PC-9 (cell line): ENCODE measurements around the gene SNX5. TPM values are rescaled to one million over a fixed set of nuclear protein-coding genes. Genes with fewer than 3 reads are reported as not detected.

Experiments used
- BruUV-seq: library from RNA; stranded (reverse); fragments of 400-500 nt; replicated peaks from 2 replicates; lab custom pipeline; 2021; lab: Mats Ljungman, UMichigan
- CTCF ChIA-PET: fragments of 300-600 bp; sonication (Branson Sonifier 250); formaldehyde crosslinking; loops from one replicate; lab custom pipeline; 2022; ENCODE audit warnings: antibody characterized with exemption; lab: Charles Lee
- POLR2A ChIA-PET: fragments of 300-600 bp; sonication (Branson Sonifier 250); formaldehyde crosslinking; loops from one replicate; lab custom pipeline; 2022; ENCODE audit warnings: antibody characterized with exemption; ENCODE audit not compliant: unreplicated experiment; lab: Charles Lee
- DNase-seq, 2 experiments: peaks; one replicate each; pipeline versions ENCODE4 v3.0.0 to v3.0.0-alpha.2; 2015 to 2022; ENCODE audit warnings: mixed read lengths in 1 of 2
- H2AFZ ChIP-seq: fragments of 200-600 bp; sonication (generic); 2 replicates; pipeline ENCODE4 v1.8.1; 2017; ENCODE audit warnings: antibody characterized with exemption
- H3F3A ChIP-seq: fragments of 200-600 bp; sonication (generic); 2 replicates; pipeline ENCODE4 v1.8.1; 2017; ENCODE audit warnings: antibody characterized with exemption, mild to moderate bottlenecking, low read depth; ENCODE audit not compliant: insufficient read depth
- H3K27ac ChIP-seq: fragments of 200-600 bp; sonication (generic); 2 replicates; pipeline ENCODE4 v1.6.1; 2016; ENCODE audit warnings: mixed run types
- H3K27me3 ChIP-seq: fragments of 200-600 bp; sonication (generic); 2 replicates; pipeline ENCODE4 v1.6.1; 2016; ENCODE audit warnings: low read depth, mixed run types; ENCODE audit not compliant: insufficient read depth
- H3K36me3 ChIP-seq: fragments of 200-600 bp; sonication (generic); 2 replicates; pipeline ENCODE4 v1.6.1; 2016; ENCODE audit warnings: low read depth, mixed run types
- H3K4me1 ChIP-seq: fragments of 200-600 bp; sonication (generic); replicated peaks from 2 replicates; pipeline ENCODE4 v1.6.1; 2016; ENCODE audit warnings: mixed run types; ENCODE audit not compliant: insufficient read depth
- H3K4me2 ChIP-seq: fragments of 200-600 bp; sonication (generic); 2 replicates; pipeline ENCODE4 v1.6.1; 2017; ENCODE audit warnings: mixed run types
- H3K4me3 ChIP-seq: fragments of 200-600 bp; sonication (generic); 2 replicates; pipeline ENCODE4 v1.6.1; 2016; ENCODE audit warnings: mixed run types
- H3K79me2 ChIP-seq: fragments of 200-600 bp; sonication (generic); 2 replicates; pipeline ENCODE4 v1.6.1; 2017; ENCODE audit warnings: low read depth, mixed run types
- H3K9me2 ChIP-seq: fragments of 200-600 bp; sonication (generic); 2 replicates; pipeline ENCODE4 v1.8.1; 2017; ENCODE audit warnings: mild to moderate bottlenecking; ENCODE audit not compliant: insufficient read depth
- H3K9me3 ChIP-seq: fragments of 200-600 bp; sonication (generic); 2 replicates; pipeline ENCODE4 v1.8.1; 2016; ENCODE audit warnings: low read depth; ENCODE audit not compliant: insufficient read depth
- H4K20me1 ChIP-seq: fragments of 200-600 bp; sonication (generic); 2 replicates; pipeline ENCODE4 v1.8.1; 2017; ENCODE audit not compliant: insufficient read depth
- EZH2 ChIP-seq: fragments of 200-600 bp; sonication (generic); IDR thresholded peaks from 2 replicates; pipeline ENCODE4 v1.8.0; 2017; ENCODE audit warnings: antibody characterized with exemption, low read depth
- intact Hi-C: fragments of 100-400 bp; cut with micrococcal nuclease; formaldehyde crosslinking; loops from one replicate; pipeline ENCODE4 v1.10.0; 2022; ENCODE audit not compliant: unreplicated experiment
- total RNA-seq: library from RNA; stranded (reverse); gene quantifications from 2 replicates; pipeline ENCODE4 v1.2.3, GENCODE V29; 2021
- TF ChIP-seq, protein P1 (sequence below): fragments of 200-600 bp; sonication (generic); conservative IDR thresholded peaks from 2 replicates; pipeline ENCODE4 v1.6.1; 2017; ENCODE audit warnings: mixed run types, antibody characterized with exemption, mild to moderate bottlenecking, moderate library complexity

The SNX5 gene
- total RNA-seq, 1 experiment from 2014 or later = 116 TPM

DNA sequence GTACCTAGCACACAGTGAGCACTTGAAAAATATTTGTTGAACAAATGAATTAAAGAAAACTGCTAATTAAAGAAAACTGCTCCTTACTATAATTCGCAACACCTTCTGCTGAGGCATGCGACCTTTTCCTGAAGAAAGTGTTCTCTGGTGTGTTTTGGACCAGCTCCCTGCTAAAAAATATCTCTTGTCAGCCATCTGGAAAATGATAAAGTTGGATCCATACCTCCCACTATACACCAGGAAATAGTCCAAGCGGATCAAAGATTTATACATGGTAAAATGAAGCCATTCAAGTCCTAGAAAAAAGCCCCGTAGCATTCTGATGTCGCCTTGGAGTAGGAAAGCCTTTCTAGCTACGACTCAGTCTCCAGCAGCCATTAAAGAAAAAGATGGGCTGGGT, 45.8 kb upstream of the SNX5 start:
- Histone ChIP-seq H3K27me3 (no peaks in the 10 kb centered on the region), H3K9me2 (no peaks in the 10 kb centered on the region), H4K20me1 (no peaks in the 10 kb centered on the region), H2AFZ (no peak overlapping the region), H3K27ac (no peak overlapping the region), H3K9me3 (no peaks in the 10 kb centered on the region), H3K79me2 (no peaks in the 10 kb centered on the region), H3K4me1 (no peaks in the 10 kb centered on the region), H3K4me3 (no peak overlapping the region), H3K4me2 (no peak overlapping the region), H3F3A (no peaks in the 10 kb centered on the region), H3K36me3 (no peaks in the 10 kb centered on the region)
- BruUV-seq = no TSS peak
- intact Hi-C loops = no loop called here
- no peak for TF ChIP-seq EZH2
- TF ChIP-seq, protein P1, sequence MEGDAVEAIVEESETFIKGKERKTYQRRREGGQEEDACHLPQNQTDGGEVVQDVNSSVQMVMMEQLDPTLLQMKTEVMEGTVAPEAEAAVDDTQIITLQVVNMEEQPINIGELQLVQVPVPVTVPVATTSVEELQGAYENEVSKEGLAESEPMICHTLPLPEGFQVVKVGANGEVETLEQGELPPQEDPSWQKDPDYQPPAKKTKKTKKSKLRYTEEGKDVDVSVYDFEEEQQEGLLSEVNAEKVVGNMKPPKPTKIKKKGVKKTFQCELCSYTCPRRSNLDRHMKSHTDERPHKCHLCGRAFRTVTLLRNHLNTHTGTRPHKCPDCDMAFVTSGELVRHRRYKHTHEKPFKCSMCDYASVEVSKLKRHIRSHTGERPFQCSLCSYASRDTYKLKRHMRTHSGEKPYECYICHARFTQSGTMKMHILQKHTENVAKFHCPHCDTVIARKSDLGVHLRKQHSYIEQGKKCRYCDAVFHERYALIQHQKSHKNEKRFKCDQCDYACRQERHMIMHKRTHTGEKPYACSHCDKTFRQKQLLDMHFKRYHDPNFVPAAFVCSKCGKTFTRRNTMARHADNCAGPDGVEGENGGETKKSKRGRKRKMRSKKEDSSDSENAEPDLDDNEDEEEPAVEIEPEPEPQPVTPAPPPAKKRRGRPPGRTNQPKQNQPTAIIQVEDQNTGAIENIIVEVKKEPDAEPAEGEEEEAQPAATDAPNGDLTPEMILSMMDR = no peak
- no peak for DNase-seq
- CTCF ChIA-PET = no interaction called here
- POLR2A ChIA-PET = no interaction called here

DNA sequence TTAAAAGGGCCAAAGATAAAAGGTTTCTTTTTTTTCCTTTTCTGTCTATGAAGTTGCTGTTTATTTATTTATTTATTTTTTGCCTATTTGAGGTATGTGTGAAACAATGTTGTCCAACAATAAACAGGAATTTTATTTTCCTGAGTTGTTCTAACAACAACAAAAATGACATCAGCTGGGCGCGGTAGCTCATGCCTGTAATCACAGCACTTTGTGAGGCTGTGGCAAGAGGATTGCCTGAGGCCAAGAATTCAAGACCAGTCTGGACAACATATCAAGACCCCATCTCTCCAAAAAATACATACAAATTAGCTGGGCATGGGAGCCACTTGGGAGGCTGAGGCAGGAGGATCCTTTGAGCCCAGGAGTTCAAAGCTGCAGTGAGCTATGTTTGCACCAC, 44.3 kb upstream of the SNX5 start:
- no peak overlapping the region for H3K4me3 ChIP-seq
- no peak overlapping the region for H3K4me2 ChIP-seq
- no peaks in the 10 kb centered on the region for H3K9me3 ChIP-seq
- no peak overlapping the region for H2AFZ ChIP-seq
- no peak overlapping the region for H3K27ac ChIP-seq
- no peaks in the 10 kb centered on the region for H4K20me1 ChIP-seq
- no TSS peak for BruUV-seq
- intact Hi-C loops = no loop called here
- no peaks in the 10 kb centered on the region for H3K36me3 ChIP-seq
- H3K79me2 ChIP-seq = no peaks in the 10 kb centered on the region
- no peak for DNase-seq
- no peaks in the 10 kb centered on the region for H3K9me2 ChIP-seq
- no peaks in the 10 kb centered on the region for H3K27me3 ChIP-seq
- H3K4me1 ChIP-seq = no peaks in the 10 kb centered on the region
- H3F3A ChIP-seq = no peaks in the 10 kb centered on the region
- ChIA-PET POLR2A (interaction anchor here (0.6 kb wide), 1 partner anchor 240 kb away, joined by 8 read pairs; no protein-coding TSS in a partner anchor), CTCF (no interaction called here)
- TF ChIP-seq, protein P1 = no peak
- TF ChIP-seq EZH2 = no peak

DNA sequence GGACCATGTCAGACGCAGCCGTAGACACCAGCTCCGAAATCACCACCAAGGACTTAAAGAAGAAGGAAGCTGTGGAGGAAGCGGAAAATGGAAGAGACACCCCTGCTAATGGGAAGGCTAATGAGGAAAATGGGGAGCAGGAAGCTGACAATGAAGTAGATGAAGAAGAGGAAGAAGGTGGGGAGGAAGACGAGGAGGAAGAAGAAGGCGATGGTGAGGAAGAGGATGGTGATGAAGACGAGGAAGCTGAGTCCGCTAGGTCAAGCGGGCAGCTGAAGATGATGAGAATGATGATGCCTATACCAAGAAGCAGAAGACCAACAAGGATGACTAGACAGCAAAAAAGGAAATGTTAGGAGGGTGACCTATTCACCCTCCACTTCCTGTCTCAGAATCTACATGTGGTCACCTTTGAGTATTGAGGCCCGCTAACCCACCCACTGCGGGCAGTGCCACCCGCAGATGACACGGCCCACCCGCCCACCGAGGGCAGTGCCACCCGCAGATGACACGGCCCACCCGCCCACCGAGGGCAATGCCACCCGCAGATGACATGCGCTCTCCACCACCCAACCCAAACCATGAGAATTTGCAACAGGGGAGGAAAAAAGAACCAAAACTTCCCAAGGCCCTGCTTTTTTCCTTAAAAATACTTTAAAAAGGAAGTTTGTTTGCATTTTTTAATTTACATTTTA, 43.5 kb upstream of the SNX5 start:
- no peak overlapping the region for H3K4me2 ChIP-seq
- H3F3A ChIP-seq = no peaks in the 10 kb centered on the region
- no peaks in the 10 kb centered on the region for H4K20me1 ChIP-seq
- H3K9me3 ChIP-seq = no peaks in the 10 kb centered on the region
- POLR2A ChIA-PET = interaction anchor here (0.6 kb wide), 1 partner anchor 240 kb away, joined by 8 read pairs; no protein-coding TSS in a partner anchor
- BruUV-seq = no TSS peak
- H3K79me2 ChIP-seq = no peaks in the 10 kb centered on the region
- no peak overlapping the region for H3K4me3 ChIP-seq
- CTCF ChIA-PET = no interaction called here
- no peak overlapping the region for H3K27ac ChIP-seq
- no peak for DNase-seq
- H2AFZ ChIP-seq = no peak overlapping the region
- H3K4me1 ChIP-seq = no peaks in the 10 kb centered on the region
- H3K9me2 ChIP-seq = no peaks in the 10 kb centered on the region
- no peaks in the 10 kb centered on the region for H3K36me3 ChIP-seq
- no peaks in the 10 kb centered on the region for H3K27me3 ChIP-seq
- TF ChIP-seq, protein P1 = no peak
- no peak for TF ChIP-seq EZH2
- intact Hi-C loops = no loop called here
